Small intestine (tissue), 7 donors: ENCODE results near the gene FLACC1. TPM values are rescaled to one million over a fixed set of nuclear protein-coding genes. Genes with fewer than 3 reads are reported as not detected.
A peak's percentile ranks its signal among the peaks of the same experiment; 100 is the strongest.

Experiments used
- DNase-seq, 2 donors: peaks; one replicate each; pipeline versions ENCODE4 v3.0.0 to v3.0.0-alpha.2; 2013
- FAIRE-seq: peaks from 2 replicates; lab custom pipeline; 2012; peaks lifted over from hg19 to GRCh38; lab: Jason Lieb, UNC
- H3K27ac ChIP-seq, 3 donors: one replicate each; pipeline ENCODE4 v1.5.1; 2013; ENCODE audit warnings: low read length in 2 of 3, mild to moderate bottlenecking in 2 of 3, control low read depth in 1 of 3, inconsistent platforms in 1 of 3, low read depth in 1 of 3, moderate library complexity in 1 of 3
- H3K27me3 ChIP-seq, 3 donors: one replicate each; pipeline ENCODE4 v1.6.1; 2013; ENCODE audit warnings: low read length in 3 of 3, inconsistent platforms in 1 of 3; ENCODE audit not compliant: control insufficient read depth in 3 of 3, insufficient read depth in 3 of 3
- H3K36me3 ChIP-seq, 3 donors: one replicate each; pipeline ENCODE4 v1.6.1; 2013; ENCODE audit warnings: low read length in 3 of 3, inconsistent platforms in 1 of 3, low read depth in 1 of 3, mild to moderate bottlenecking in 1 of 3, moderate library complexity in 1 of 3; ENCODE audit not compliant: control insufficient read depth in 3 of 3, insufficient read depth in 2 of 3
- H3K4me1 ChIP-seq, 3 donors: one replicate each; pipeline ENCODE4 v1.6.1; 2013; ENCODE audit warnings: low read length in 2 of 3, inconsistent platforms in 1 of 3, low read depth in 1 of 3, mild to moderate bottlenecking in 1 of 3, moderate library complexity in 1 of 3; ENCODE audit not compliant: control insufficient read depth in 3 of 3, insufficient read depth in 2 of 3
- H3K4me3 ChIP-seq, 3 donors: one replicate each; pipeline ENCODE4 v1.5.1; 2013; ENCODE audit warnings: low read length in 3 of 3, control low read depth in 1 of 3, inconsistent platforms in 1 of 3, low read depth in 1 of 3, mild to moderate bottlenecking in 1 of 3, moderate library complexity in 1 of 3
- H3K9me3 ChIP-seq, 2 donors: one replicate each; pipeline ENCODE4 v1.6.1; 2013; ENCODE audit warnings: low read depth in 1 of 2, low read length in 1 of 2; ENCODE audit not compliant: control insufficient read depth in 2 of 2, insufficient read depth in 1 of 2
- WGBS, 3 donors: extraction: QIAGEN DNeasy Blood & Tissue Kit; methylation state at CpG; one replicate each; pipeline ENCODE4 v1.1.7; 2013; 5-methylcytosine and 5-hydroxymethylcytosine counted together
- polyA plus RNA-seq, 4 donors: library from polyadenylated mRNA; stranded (reverse) in 3 of 4; unstranded in 1 of 4; fragments of 200-250 nt in 3 of 4; fragments of 120-200 nt in 1 of 4; gene quantifications; one replicate each; pipeline versions ENCODE4 v1.2.1 to v1.2.3, GENCODE V29; 2013
- donor health status: healthy with polysubstance abuse.
- donor health status: control.
- donor health status: control.
- donor health status: Bipolar disorder and iron deficiency.
- donor health status: healthy.

Gene FLACC1
- polyA plus RNA-seq, 4 donors, result 0.60 to 2.9 (median 0.71) TPM; not detected in 1

- no peak for DNase-seq
Observed at GRCh38 chr2:201285499-201285898, 71.6 kb downstream of the FLACC1 start.

GRCh38 chr2:201280191-201281040 is 76.7 kb downstream of the FLACC1 start:
- WGBS, 3 donors, result 92 to 99% (median 93%) methylated on average over 3 of the region's 3 CpGs
- Histone ChIP-seq H3K27me3 (no peaks in the 10 kb centered on the region), H3K4me3 (no peak overlapping the region), H3K9me3 (no peaks in the 10 kb centered on the region), H3K4me1 (no peaks in the 10 kb centered on the region), H3K27ac (no peak overlapping the region), H3K36me3 (peaks cover 12 to 27% (median 22%) of the 10 kb centered on the region in 3 donors)
- DNase-seq (no peak), FAIRE-seq (peak; percentile 39)

More at GRCh38 chr2:201285499-201285898, 71.6 kb downstream of the FLACC1 start:
- Histone ChIP-seq H3K27ac (no peak overlapping the region), H3K36me3 (peaks cover 6 to 32% (median 23%) of the 10 kb centered on the region in 3 donors), H3K4me1 (no peaks in the 10 kb centered on the region), H3K4me3 (no peak overlapping the region), H3K27me3 (no peaks in the 10 kb centered on the region), H3K9me3 (peaks cover 0 to 13% of the 10 kb centered on the region in 2 donors)
- FAIRE-seq, result no peak
- WGBS, 3 donors, result 97 to 100% (median 100%) methylated on average over 1 of the region's 1 CpG

GRCh38 chr2:201279079-201279478 is 78.1 kb downstream of the FLACC1 start:
- peaks cover 14 to 26% (median 15%) of the 10 kb centered on the region in 3 donors for H3K36me3 ChIP-seq
- H3K27ac ChIP-seq, result no peak overlapping the region
- no peaks in the 10 kb centered on the region for H3K4me1 ChIP-seq
- FAIRE-seq, result no peak
- no peak for DNase-seq
- no peak overlapping the region for H3K4me3 ChIP-seq
- no peaks in the 10 kb centered on the region for H3K9me3 ChIP-seq
- WGBS, 3 donors, result 78 to 94% (median 81%) methylated on average over 1 of the region's 1 CpG
- H3K27me3 ChIP-seq, result no peaks in the 10 kb centered on the region

GRCh38 chr2:201276511-201276910 is 80.6 kb downstream of the FLACC1 start:
- FAIRE-seq (no peak), DNase-seq (no peak)
- peaks cover 17 to 42% (median 20%) of the 10 kb centered on the region in 3 donors for H3K36me3 ChIP-seq
- no peak overlapping the region for H3K4me3 ChIP-seq
- H3K27ac ChIP-seq, result no peak overlapping the region
- H3K4me1 ChIP-seq, result no peaks in the 10 kb centered on the region
- no peaks in the 10 kb centered on the region for H3K27me3 ChIP-seq
- 82 to 89% (median 87%) methylated on average over 6 of the region's 6 CpGs for WGBS, 3 donors
- no peaks in the 10 kb centered on the region for H3K9me3 ChIP-seq

GRCh38 chr2:201275990-201276389 is 81.2 kb downstream of the FLACC1 start:
- Histone ChIP-seq H3K4me1 (no peaks in the 10 kb centered on the region), H3K27me3 (no peaks in the 10 kb centered on the region), H3K4me3 (no peak overlapping the region), H3K36me3 (peaks cover 17 to 43% (median 23%) of the 10 kb centered on the region in 3 donors), H3K9me3 (no peaks in the 10 kb centered on the region), H3K27ac (no peak overlapping the region)
- FAIRE-seq, result no peak
- 81 to 90% (median 88%) methylated on average over 5 of the region's 5 CpGs for WGBS, 3 donors
- DNase-seq, result no peak

GRCh38 chr2:201275069-201275468 is 82.1 kb downstream of the FLACC1 start:
- H3K36me3 ChIP-seq, result peaks cover 21 to 49% (median 28%) of the 10 kb centered on the region in 3 donors
- 90 to 97% (median 92%) methylated on average over 2 of the region's 2 CpGs for WGBS, 3 donors

GRCh38 chr2:201273330-201273983 is 83.7 kb downstream of the FLACC1 start:
- H3K36me3 ChIP-seq, result peaks cover 17 to 48% (median 24%) of the 10 kb centered on the region in 3 donors

More at GRCh38 chr2:201275069-201275468, 82.1 kb downstream of the FLACC1 start:
- no peak for DNase-seq
- Histone ChIP-seq H3K4me1 (no peaks in the 10 kb centered on the region), H3K27me3 (no peaks in the 10 kb centered on the region), H3K9me3 (no peaks in the 10 kb centered on the region), H3K27ac (no peak overlapping the region), H3K4me3 (no peak overlapping the region)
- FAIRE-seq, result no peak

GRCh38 chr2:201271917-201272316 is 85.2 kb downstream of the FLACC1 start:
- H3K27me3 ChIP-seq, result no peaks in the 10 kb centered on the region
- WGBS, 3 donors, result 91 to 97% (median 95%) methylated on average over 2 of the region's 2 CpGs

More at GRCh38 chr2:201273330-201273983, 83.7 kb downstream of the FLACC1 start:
- Histone ChIP-seq H3K9me3 (no peaks in the 10 kb centered on the region), H3K27me3 (no peaks in the 10 kb centered on the region), H3K27ac (no peak overlapping the region), H3K4me3 (no peak overlapping the region), H3K4me1 (no peaks in the 10 kb centered on the region)
- FAIRE-seq (no peak), DNase-seq (no peak)
- WGBS, 3 donors, result 83 to 89% (median 85%) methylated on average over 9 of the region's 9 CpGs

More at GRCh38 chr2:201271917-201272316, 85.2 kb downstream of the FLACC1 start:
- peaks cover 19 to 55% (median 24%) of the 10 kb centered on the region in 3 donors for H3K36me3 ChIP-seq
- H3K4me3 ChIP-seq, result no peak overlapping the region
- DNase-seq (no peak), FAIRE-seq (no peak)
- no peaks in the 10 kb centered on the region for H3K9me3 ChIP-seq
- H3K27ac ChIP-seq, result no peak overlapping the region
- H3K4me1 ChIP-seq, result no peaks in the 10 kb centered on the region
